Stimulated activated CD4-positive, alpha-beta T cell treated with anti-CD3 and anti-CD28 coated beads, Interleukin-4, amount 100 ng/mL, for 24 hours (primary cell): Measurements from ENCODE around the gene AIG1.
"Not testable (repeated sequence)": the region's sequence is repeated elsewhere in the genome, so short reads cannot be mapped to it uniquely, and the experiment has no call there.

ENCODE experiments used
- DNase-seq: peaks from one replicate; pipeline ENCODE4 v3.0.0-alpha.2; 2020

Gene AIG1

GRCh38 chr6:143135325-143135724 is 74.6 kb downstream of the AIG1 start:
- no peak for DNase-seq

GRCh38 chr6:143135797-143136561 is 75.3 kb downstream of the AIG1 start:
- no peak for DNase-seq

GRCh38 chr6:143136647-143137046 is 76.0 kb downstream of the AIG1 start:
- DNase-seq = no peak

- peak; percentile 24 for DNase-seq
These were observed 78.6 kb downstream of the AIG1 start for GRCh38 chr6:143139239-143139784.

- peak; percentile 67 for DNase-seq
These were observed 79.2 kb downstream of the AIG1 start for GRCh38 chr6:143139884-143140283.

- no peak for DNase-seq
These were observed 80.1 kb downstream of the AIG1 start for GRCh38 chr6:143140767-143141166.

GRCh38 chr6:143141442-143141841 is 80.8 kb downstream of the AIG1 start:
- DNase-seq = no peak

- DNase-seq = no peak
These were observed 85.6 kb downstream of the AIG1 start for GRCh38 chr6:143146186-143146851.

GRCh38 chr6:143149771-143150170 is 89.1 kb downstream of the AIG1 start:
- DNase-seq = no peak

- no peak for DNase-seq
These were observed 89.6 kb downstream of the AIG1 start for GRCh38 chr6:143150281-143150680.

GRCh38 chr6:143151381-143151780 is 90.7 kb downstream of the AIG1 start:
- DNase-seq = no peak

GRCh38 chr6:143155681-143156080 is 95.0 kb downstream of the AIG1 start:
- no peak for DNase-seq

- no peak for DNase-seq
These were observed 96.4 kb downstream of the AIG1 start for GRCh38 chr6:143157131-143157530.

- no peak for DNase-seq
These were observed 97.5 kb downstream of the AIG1 start for GRCh38 chr6:143158113-143158581.

GRCh38 chr6:143159001-143159400 is 98.3 kb downstream of the AIG1 start:
- no peak for DNase-seq

- DNase-seq = no peak
These were observed 99.3 kb downstream of the AIG1 start for GRCh38 chr6:143160015-143160414.

- DNase-seq = no peak
These were observed 99.9 kb downstream of the AIG1 start for GRCh38 chr6:143160439-143161220.

- no peak for DNase-seq
These were observed 102.9 kb downstream of the AIG1 start for GRCh38 chr6:143163621-143164020.

- no peak for DNase-seq
These were observed 103.9 kb downstream of the AIG1 start for GRCh38 chr6:143164565-143165105.

GRCh38 chr6:143165315-143165855 is 104.7 kb downstream of the AIG1 start:
- no peak for DNase-seq

- no peak for DNase-seq
These were observed 105.6 kb downstream of the AIG1 start for GRCh38 chr6:143166247-143166695.

GRCh38 chr6:143167224-143167623 is 106.5 kb downstream of the AIG1 start:
- DNase-seq = no peak

GRCh38 chr6:143168396-143168816 is 107.7 kb downstream of the AIG1 start:
- not testable (repeated sequence) for DNase-seq
